A549 (cell line): ENCODE measurements around the gene LRRC71. TPM values are rescaled to one million over a fixed set of nuclear protein-coding genes. Genes with fewer than 3 reads are reported as not detected.

Experiments used
- ATAC-seq, 2 experiments: fragments of 200-7000 bp in 1 of 2; fragments of >200 bp in 1 of 2; cut with Nextera tagmentation in 1 of 2; cut with Tn5 transposase in 1 of 2; 3 replicates each; pipeline versions ENCODE4 v1.8.0 to v1.9.1; 2018 to 2020; ENCODE audit warnings: mild to moderate bottlenecking in 1 of 2, moderate library complexity in 1 of 2
- CTCF ChIA-PET: fragments of 300-600 bp; sonication (Branson Sonifier 250); formaldehyde crosslinking; extraction: SDS; loops from one replicate; lab custom pipeline; 2021; ENCODE audit warnings: antibody characterized with exemption, inconsistent platforms; lab: Yijun Ruan, JAX
- POLR2A ChIA-PET: fragments of 350-600 bp; formaldehyde crosslinking; extraction: SDS; loops from one replicate; lab custom pipeline; 2021; ENCODE audit warnings: antibody characterized with exemption, inconsistent platforms; lab: Yijun Ruan, JAX
- DNase-seq, 2 experiments: peaks; one replicate each; pipeline versions ENCODE4 v3.0.0 to v3.0.0-alpha.2; 2011 to 2016; ENCODE audit warnings: low read depth in 1 of 2, low spot score in 1 of 2
- FAIRE-seq: peaks from 2 replicates; lab custom pipeline; 2011; peaks lifted over from hg19 to GRCh38; lab: Jason Lieb, UNC
- H3K27ac ChIP-seq, 2 experiments: fragments of >200 bp; sonication (Bioruptor Twin); formaldehyde crosslinking; 3 replicates each; pipeline ENCODE4 v1.5.1; 2016 to 2017
- H3K4me1 ChIP-seq: fragments of >200 bp; sonication (Bioruptor Twin); formaldehyde crosslinking; 3 replicates; pipeline ENCODE4 v1.6.1; 2016
- H3K4me2 ChIP-seq: fragments of >200 bp; sonication (Bioruptor Twin); formaldehyde crosslinking; 3 replicates; pipeline ENCODE4 v1.6.1; 2016
- H3K4me3 ChIP-seq: fragments of >200 bp; sonication (Bioruptor Twin); formaldehyde crosslinking; 3 replicates; pipeline ENCODE4 v1.5.1; 2016
- H3K9me3 ChIP-seq: fragments of >200 bp; sonication (Bioruptor Twin); formaldehyde crosslinking; 3 replicates; pipeline ENCODE4 v1.6.1; 2016
- BCL3 ChIP-seq: fragments of >200 bp; sonication (Bioruptor Twin); formaldehyde crosslinking; IDR thresholded peaks from 3 replicates; pipeline ENCODE4 v1.6.1; 2016
- BHLHE40 ChIP-seq: IDR thresholded peaks from 2 replicates; pipeline ENCODE4 v1.6.1; 2012; ENCODE audit warnings: low read depth, low read length, inconsistent platforms
- CBX8 ChIP-seq: fragments of 200-600 bp; sonication (generic); IDR thresholded peaks from 2 replicates; pipeline ENCODE4 v1.6.1; 2016
- CEBPB ChIP-seq, 2 experiments: fragments of >200 bp in 1 of 2; sonication (Bioruptor Twin) in 1 of 2; formaldehyde crosslinking in 1 of 2; IDR thresholded peaks; 2 replicates each; pipeline ENCODE4 v1.6.1; 2012 to 2016
- CTCF ChIP-seq: fragments of >200 bp; sonication (Bioruptor Twin); formaldehyde crosslinking; IDR thresholded peaks from 3 replicates; pipeline ENCODE4 v1.5.1; 2016
- EHF ChIP-seq: fragments of 250-450 bp; sonication (Bioruptor Pico); IDR thresholded peaks from 2 replicates; pipeline ENCODE4 v1.5.0; 2020; ENCODE audit warnings: mild to moderate bottlenecking
- EP300 ChIP-seq, 2 experiments: fragments of >200 bp; sonication (Bioruptor Twin); formaldehyde crosslinking; IDR thresholded peaks; 2 replicates in 1 of 2; 3 replicates in 1 of 2; pipeline ENCODE4 v1.6.1; 2016 to 2017
- ESRRA ChIP-seq: fragments of 150-350 bp; IDR thresholded peaks from 2 replicates; pipeline ENCODE4 v1.6.1; 2014; ENCODE audit warnings: mild to moderate bottlenecking, low read length, borderline replicate concordance
- FOXS1 ChIP-seq: fragments of 250-450 bp; sonication (Bioruptor Pico); IDR thresholded peaks from 2 replicates; pipeline ENCODE4 v1.5.0; 2020; ENCODE audit warnings: mild to moderate bottlenecking, moderate library complexity
- GATA3 ChIP-seq: IDR thresholded peaks from 2 replicates; pipeline ENCODE4 v1.6.1; 2012; ENCODE audit warnings: borderline replicate concordance
- HDAC2 ChIP-seq: fragments of 200-600 bp; sonication (generic); IDR thresholded peaks from 2 replicates; pipeline ENCODE4 v1.6.1; 2016
- HOXB13 ChIP-seq: fragments of 250-450 bp; sonication (Bioruptor Pico); IDR thresholded peaks from 2 replicates; pipeline ENCODE4 v1.5.0; 2020; ENCODE audit warnings: low read depth, mild to moderate bottlenecking, moderate library complexity
- KDM5A ChIP-seq: fragments of 200-600 bp; sonication (generic); IDR thresholded peaks from 2 replicates; pipeline ENCODE4 v1.6.1; 2016; ENCODE audit warnings: antibody characterized with exemption, mild to moderate bottlenecking
- MAFK ChIP-seq: fragments of 450-650 bp; IDR thresholded peaks from 2 replicates; pipeline ENCODE4 v1.6.1; 2014; ENCODE audit not compliant: partially characterized antibody
- MYC ChIP-seq: IDR thresholded peaks from 2 replicates; pipeline ENCODE4 v1.6.1; 2012; ENCODE audit warnings: mild to moderate bottlenecking, inconsistent platforms, low read length, improper control_type of control experiment, borderline replicate concordance
- NR3C1 ChIP-seq: fragments of >200 bp; sonication (Bioruptor Twin); formaldehyde crosslinking; IDR thresholded peaks from 3 replicates; pipeline ENCODE4 v1.6.1; 2017
- POLR2AphosphoS2 ChIP-seq: conservative IDR thresholded peaks from 2 replicates; pipeline ENCODE4 v1.6.1; 2012; ENCODE audit warnings: low read length, improper control_type of control experiment, inconsistent platforms
- RCOR1 ChIP-seq: fragments of 150-350 bp; IDR thresholded peaks from 2 replicates; pipeline ENCODE4 v1.6.1; 2014; ENCODE audit warnings: antibody characterized with exemption, low read length, low read depth
- RNF2 ChIP-seq: fragments of 200-600 bp; sonication (generic); IDR thresholded peaks from 2 replicates; pipeline ENCODE4 v1.6.1; 2016; ENCODE audit warnings: low read depth, mild to moderate bottlenecking, antibody characterized with exemption, moderate library complexity, borderline replicate concordance
- SMC3 ChIP-seq: fragments of >200 bp; sonication (Bioruptor Twin); formaldehyde crosslinking; IDR thresholded peaks from 3 replicates; pipeline ENCODE4 v1.6.1; 2018; ENCODE audit warnings: inconsistent platforms
- TFCP2L1 ChIP-seq: fragments of 250-450 bp; sonication (Bioruptor Pico); IDR thresholded peaks from 2 replicates; pipeline ENCODE4 v1.5.0; 2021; ENCODE audit warnings: mild to moderate bottlenecking
- ZFP36 ChIP-seq: fragments of 450-650 bp; IDR thresholded peaks from 2 replicates; pipeline ENCODE4 v1.6.1; 2014; ENCODE audit warnings: borderline replicate concordance; ENCODE audit not compliant: partially characterized antibody
- ZNF302 ChIP-seq: fragments of 250-450 bp; sonication (Bioruptor Pico); IDR thresholded peaks from 2 replicates; pipeline ENCODE4 v1.9.0; 2021; ENCODE audit warnings: inconsistent platforms, mild to moderate bottlenecking, moderate library complexity
- WGBS: methylation state at CpG from one replicate; pipeline ENCODE4 v1.1.6; 2017; ENCODE audit errors: missing lambda C conversion rate; 5-methylcytosine and 5-hydroxymethylcytosine counted together
- polyA plus RNA-seq, 4 experiments: library from polyadenylated mRNA; depleted of rRNA in 3 of 4; stranded (reverse); fragments of >200 nt; fragmentation: RNase III in 1 of 4; extraction: RNeasy Plus Mini Kit Qiagen cat#74134 plus additional on column Dnase treatment in 1 of 4; gene quantifications; 2 replicates in 3 of 4; 3 replicates in 1 of 4; pipeline ENCODE4 v1.2.3, GENCODE V29; 2011 to 2017
- TF ChIP-seq, protein P1 (sequence below): IDR thresholded peaks from 2 replicates; pipeline ENCODE4 v1.6.1; 2012
- TF ChIP-seq, protein P2 (sequence below): IDR thresholded peaks from 2 replicates; pipeline ENCODE4 v1.6.1; 2012; ENCODE audit warnings: low read depth, borderline replicate concordance
- TF ChIP-seq, protein P3 (sequence below): fragments of 250-450 bp; sonication (Bioruptor Pico); IDR thresholded peaks from 2 replicates; pipeline ENCODE4 v1.5.0; 2021; ENCODE audit warnings: mild to moderate bottlenecking, moderate library complexity, borderline replicate concordance
- TF ChIP-seq, protein P4 (sequence below): fragments of 250-450 bp; sonication (Bioruptor Pico); IDR thresholded peaks from 2 replicates; pipeline ENCODE4 v1.5.0; 2020; ENCODE audit warnings: low read depth, mild to moderate bottlenecking, moderate library complexity

LRRC71 gene
- polyA plus RNA-seq, 2 of the 4 experiments (the other 2 are of a cell fraction), result 0.10 TPM; not detected in 1

DNA sequence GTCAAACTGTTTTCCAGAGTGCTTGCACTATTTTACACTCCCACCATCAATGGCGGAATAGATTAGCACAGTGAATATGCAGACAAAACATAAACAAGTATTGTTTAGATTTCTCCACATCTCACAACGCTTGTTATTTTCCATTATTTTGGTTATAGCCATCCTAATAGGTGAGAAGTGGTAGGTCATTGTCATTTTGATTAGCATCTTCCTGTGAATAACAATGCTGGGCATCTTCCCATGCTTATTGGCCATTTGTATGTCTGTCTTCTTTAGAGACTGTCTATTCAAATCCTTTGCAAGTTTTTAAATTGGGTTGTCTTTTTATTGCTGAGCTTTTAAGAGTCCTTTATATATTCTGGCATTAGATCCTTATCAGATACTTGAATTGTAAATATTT, 54.7 kb downstream of the LRRC71 start:
- 96% methylated on average over 2 of the region's 2 CpGs for WGBS
- TF ChIP-seq ZFP36, result no peak
- no peak for TF ChIP-seq EHF
- no peak for TF ChIP-seq MAFK
- TF ChIP-seq FOXS1 (CRISPR knock-in tag), result no peak
- TF ChIP-seq EP300 (IDR thresholded peaks at IDR 0.05), result no peak
- no peak for TF ChIP-seq TFCP2L1 (CRISPR knock-in tag)
- TF ChIP-seq, protein P1, sequence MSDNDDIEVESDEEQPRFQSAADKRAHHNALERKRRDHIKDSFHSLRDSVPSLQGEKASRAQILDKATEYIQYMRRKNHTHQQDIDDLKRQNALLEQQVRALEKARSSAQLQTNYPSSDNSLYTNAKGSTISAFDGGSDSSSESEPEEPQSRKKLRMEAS, result no peak
- TF ChIP-seq BCL3, result no peak
- no peak for TF ChIP-seq ZNF302 (CRISPR knock-in tag)
- no peak for TF ChIP-seq RCOR1
- no peak for TF ChIP-seq SMC3
- TF ChIP-seq CBX8, result no peak
- TF ChIP-seq, protein P2, sequence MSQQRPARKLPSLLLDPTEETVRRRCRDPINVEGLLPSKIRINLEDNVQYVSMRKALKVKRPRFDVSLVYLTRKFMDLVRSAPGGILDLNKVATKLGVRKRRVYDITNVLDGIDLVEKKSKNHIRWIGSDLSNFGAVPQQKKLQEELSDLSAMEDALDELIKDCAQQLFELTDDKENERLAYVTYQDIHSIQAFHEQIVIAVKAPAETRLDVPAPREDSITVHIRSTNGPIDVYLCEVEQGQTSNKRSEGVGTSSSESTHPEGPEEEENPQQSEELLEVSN, result no peak
- no peak for TF ChIP-seq HOXB13 (CRISPR knock-in tag)
- TF ChIP-seq CEBPB (IDR thresholded peaks at IDR 0.05), result no peak
- TF ChIP-seq CTCF, result no peak
- no peak for TF ChIP-seq HDAC2
- no peak for TF ChIP-seq RNF2
- no peak for TF ChIP-seq BHLHE40
- no peak for TF ChIP-seq ESRRA
- no peaks in the 10 kb centered on the region for H3K9me3 ChIP-seq

GRCh38 chr1:156980551-156980950, 60.1 kb downstream of the LRRC71 start:
- ATAC-seq, result no peak
- Histone ChIP-seq H3K4me3 (no peak overlapping the region), H3K4me1 (no peaks in the 10 kb centered on the region), H3K9me3 (no peaks in the 10 kb centered on the region), H3K4me2 (no peak overlapping the region), H3K27ac (no peak overlapping the region)
- no peak for DNase-seq
- TF ChIP-seq MYC, result no peak
- no peak for TF ChIP-seq RCOR1
- TF ChIP-seq EHF, result no peak
- no peak for TF ChIP-seq POLR2AphosphoS2
- TF ChIP-seq, protein P3, sequence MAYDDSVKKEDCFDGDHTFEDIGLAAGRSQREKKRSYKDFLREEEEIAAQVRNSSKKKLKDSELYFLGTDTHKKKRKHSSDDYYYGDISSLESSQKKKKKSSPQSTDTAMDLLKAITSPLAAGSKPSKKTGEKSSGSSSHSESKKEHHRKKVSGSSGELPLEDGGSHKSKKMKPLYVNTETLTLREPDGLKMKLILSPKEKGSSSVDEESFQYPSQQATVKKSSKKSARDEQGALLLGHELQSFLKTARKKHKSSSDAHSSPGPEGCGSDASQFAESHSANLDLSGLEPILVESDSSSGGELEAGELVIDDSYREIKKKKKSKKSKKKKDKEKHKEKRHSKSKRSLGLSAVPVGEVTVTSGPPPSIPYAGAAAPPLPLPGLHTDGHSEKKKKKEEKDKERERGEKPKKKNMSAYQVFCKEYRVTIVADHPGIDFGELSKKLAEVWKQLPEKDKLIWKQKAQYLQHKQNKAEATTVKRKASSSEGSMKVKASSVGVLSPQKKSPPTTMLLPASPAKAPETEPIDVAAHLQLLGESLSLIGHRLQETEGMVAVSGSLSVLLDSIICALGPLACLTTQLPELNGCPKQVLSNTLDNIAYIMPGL (CRISPR knock-in tag), result no peak
- TF ChIP-seq NR3C1, result no peak
- TF ChIP-seq, protein P2, result no peak
- TF ChIP-seq HOXB13 (CRISPR knock-in tag), result no peak
- TF ChIP-seq TFCP2L1 (CRISPR knock-in tag), result no peak
- no peak for TF ChIP-seq GATA3
- TF ChIP-seq, protein P4, sequence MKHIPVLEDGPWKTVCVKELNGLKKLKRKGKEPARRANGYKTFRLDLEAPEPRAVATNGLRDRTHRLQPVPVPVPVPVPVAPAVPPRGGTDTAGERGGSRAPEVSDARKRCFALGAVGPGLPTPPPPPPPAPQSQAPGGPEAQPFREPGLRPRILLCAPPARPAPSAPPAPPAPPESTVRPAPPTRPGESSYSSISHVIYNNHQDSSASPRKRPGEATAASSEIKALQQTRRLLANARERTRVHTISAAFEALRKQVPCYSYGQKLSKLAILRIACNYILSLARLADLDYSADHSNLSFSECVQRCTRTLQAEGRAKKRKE (CRISPR knock-in tag), result no peak
- TF ChIP-seq ESRRA, result no peak
- TF ChIP-seq SMC3, result no peak
- TF ChIP-seq KDM5A, result no peak
- no peak for TF ChIP-seq CBX8
- ChIA-PET POLR2A (no interaction called here), CTCF (interaction anchor here (1.1 to 1.5 kb wide), 3 partner anchors 17 to 254 kb away, joined by 3 read pairs; no protein-coding TSS in a partner anchor)
- WGBS, result 80% methylated on average over 4 of the region's 4 CpGs
- FAIRE-seq, result no peak

More for the DNA sequence above, 54.7 kb downstream of the LRRC71 start:
- Histone ChIP-seq H3K4me1 (no peaks in the 10 kb centered on the region), H3K4me2 (no peak overlapping the region), H3K4me3 (no peak overlapping the region), H3K27ac (no peak overlapping the region)
- no peak for FAIRE-seq
- no peak for DNase-seq
- ChIA-PET POLR2A (no interaction called here), CTCF (no interaction called here)
- no peak for ATAC-seq
